Activated naive CD4-positive, alpha-beta T cell (primary cell): Measurements from ENCODE around the gene SMURF1.

Experiments used
- DNase-seq, 4 experiments: peaks; one replicate each; lab custom pipeline; 2025; lab: John Stamatoyannopoulos, UW

SMURF1 gene

DNA sequence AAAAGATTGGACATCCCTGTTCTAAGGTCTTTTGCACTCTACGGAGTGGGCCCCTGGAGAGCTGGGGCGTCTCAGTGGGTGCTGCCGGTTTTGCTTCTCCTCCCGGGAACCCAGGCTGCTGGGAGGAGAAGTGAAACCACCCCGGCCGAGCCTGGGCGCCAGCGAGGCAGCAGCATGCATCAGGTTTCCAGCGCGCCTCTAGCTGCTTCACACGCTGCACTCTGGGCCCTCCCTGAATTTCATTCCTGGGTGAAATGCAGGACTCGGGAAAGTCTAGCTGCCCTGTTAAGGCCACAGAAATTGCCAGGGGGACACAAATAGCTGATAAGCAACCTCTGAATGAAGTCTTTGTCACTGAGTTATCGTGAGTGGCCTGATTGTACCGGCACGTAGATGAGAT lies 138.1 kb downstream of the SMURF1 start:
- no peak for DNase-seq

DNA sequence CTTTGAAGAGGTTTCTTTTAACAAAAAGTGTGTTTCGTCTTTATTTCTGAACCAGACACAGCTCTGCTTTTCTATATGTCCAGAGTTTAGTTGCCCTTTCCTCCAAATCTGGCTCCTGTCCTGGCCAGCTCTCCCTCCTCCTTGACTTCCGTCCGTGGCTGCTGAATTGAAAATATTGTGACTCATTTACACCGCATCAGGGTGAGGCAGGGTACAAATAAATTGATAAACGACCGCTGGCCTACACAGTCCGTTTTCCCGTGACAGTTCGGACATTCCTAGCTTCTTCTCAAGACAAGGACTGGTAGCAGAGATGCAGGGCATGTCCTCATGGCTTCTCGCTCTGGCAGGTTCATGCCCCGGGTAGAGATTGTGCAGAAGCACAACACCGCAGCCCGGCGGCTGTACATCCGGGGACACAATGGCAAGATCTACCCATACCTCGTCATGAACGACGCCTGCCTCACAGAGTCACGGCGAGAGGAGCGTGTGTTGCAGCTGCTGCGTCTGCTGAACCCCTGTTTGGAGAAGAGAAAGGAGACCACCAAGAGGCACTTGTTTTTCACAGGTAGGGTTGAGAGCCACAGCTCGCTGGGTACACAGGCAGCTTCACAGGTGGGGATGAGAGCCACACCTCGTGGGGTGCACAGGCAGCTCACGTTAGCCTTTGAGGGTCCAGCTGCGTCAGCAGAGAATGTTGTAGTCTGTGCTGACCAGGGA lies 139.0 kb downstream of the SMURF1 start:
- DNase-seq, result no peak

DNA sequence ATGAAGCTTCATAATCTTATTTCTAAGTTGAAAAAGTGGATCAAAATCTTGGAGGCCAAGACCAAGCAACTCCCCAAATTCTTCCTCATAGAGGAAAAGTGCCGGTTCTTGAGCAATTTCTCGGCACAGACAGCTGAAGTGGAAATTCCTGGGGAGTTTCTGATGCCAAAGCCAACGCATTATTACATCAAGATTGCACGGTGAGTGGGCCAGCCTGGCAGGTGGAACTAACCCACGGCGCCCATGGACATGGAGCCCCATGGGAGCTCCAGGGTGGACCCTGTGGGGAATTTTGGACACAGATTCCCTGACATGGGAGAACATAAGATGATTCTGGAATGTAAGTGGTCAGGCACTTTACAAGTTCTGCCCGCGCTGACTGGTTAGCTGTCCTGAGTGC lies 139.7 kb downstream of the SMURF1 start:
- DNase-seq, result no peak

DNA sequence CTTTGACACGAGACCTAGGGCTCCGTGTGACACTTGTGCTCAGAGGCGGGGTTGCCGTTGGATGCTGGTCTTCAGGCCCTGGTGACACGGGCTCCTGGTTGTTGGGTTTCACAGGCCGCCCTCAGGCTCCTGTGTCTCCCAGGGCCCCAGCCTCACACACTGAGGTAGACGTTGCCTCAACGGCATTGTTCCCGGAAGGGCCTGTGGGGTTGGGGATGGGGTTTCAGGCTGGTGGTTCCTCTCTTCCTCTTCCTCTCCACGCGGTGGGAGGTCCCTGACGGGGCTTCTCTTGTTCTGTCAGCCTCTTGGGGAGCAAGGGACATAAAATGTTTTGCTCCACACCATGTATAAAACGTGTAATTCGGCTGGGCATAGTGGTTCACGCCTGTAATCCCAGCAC lies 140.5 kb downstream of the SMURF1 start:
- DNase-seq, result no peak

DNA sequence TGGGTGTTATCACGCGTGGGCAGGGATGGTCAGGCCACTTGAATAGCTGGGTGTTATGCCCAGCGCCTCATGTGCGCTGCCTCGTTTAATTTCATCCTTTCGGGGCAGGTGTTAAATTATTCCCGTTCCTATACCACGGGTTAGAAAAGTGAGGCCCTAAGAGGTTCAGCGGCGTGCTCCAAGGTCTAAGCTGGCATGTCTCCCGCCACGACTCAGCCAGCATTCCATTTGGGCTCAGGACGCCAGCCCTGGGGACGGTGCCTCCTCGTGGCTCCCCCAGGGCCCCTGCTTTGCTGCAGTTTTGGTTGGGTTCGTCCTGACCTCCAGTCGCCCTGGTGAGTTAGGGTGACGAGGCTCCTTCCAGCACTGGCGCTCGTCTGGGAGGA lies 141.1 kb downstream of the SMURF1 start:
- no peak for DNase-seq

DNA sequence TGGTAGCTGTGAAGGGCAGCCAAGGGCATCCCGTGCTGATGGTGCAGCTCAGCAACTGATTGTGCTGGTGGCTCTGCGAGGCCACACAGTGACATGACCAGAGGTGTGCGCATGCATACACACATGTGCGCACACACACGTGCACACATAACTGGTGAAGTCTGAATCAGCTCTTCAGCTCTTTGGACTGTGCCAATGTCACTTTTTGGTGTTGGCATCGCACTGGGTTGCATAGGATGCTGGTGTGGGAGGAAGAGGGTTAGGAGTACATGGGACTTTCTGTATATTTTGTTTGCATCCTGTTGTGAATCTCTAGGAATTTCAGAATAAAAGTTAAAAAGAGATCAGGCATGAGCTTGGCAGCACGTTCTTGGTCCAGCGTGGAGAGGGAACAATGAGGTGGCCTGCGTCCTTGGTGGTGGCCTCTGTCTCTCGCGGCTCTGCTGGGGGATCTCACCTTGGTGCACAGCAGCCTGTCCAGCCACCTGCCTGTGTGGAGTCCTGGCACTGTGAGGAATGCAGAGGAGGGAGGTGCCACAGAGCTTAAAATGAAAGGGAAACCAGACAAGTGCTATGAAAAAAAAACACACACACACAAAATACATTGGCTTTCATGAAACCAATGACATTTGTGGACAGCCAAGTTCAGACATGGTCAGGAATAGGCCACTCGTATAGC lies 141.6 kb downstream of the SMURF1 start:
- DNase-seq, result no peak

DNA sequence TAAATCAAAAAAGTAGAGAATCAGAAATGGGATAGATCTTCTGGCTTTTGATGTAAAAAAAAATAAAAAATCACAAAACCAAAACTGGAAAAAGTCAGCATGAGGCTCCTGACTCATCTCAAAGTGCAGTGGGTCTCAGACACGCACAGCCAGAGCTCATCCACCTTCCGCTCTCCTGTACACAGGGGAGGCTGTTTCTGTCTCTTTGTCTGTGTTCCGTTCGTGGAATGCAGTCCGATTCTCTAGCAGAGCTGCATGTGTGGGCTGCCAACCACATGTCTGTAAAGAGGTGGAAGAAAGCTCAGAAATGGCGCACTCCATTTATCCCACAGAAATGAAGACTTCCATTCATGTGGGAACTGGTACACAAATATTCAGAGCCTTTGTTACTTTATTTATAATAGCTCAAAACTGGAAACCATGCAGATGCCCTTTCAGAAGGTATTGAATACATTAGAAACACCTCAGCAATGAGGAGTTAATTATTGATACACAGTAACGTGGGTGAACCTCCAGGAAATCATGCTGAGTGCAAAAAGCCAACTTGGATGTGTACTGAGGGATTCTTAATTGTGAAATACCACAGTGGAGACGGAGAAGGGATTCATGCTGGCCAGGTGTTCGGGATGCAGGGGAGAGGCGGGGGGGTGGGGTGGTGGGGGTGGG lies 142.3 kb downstream of the SMURF1 start:
- no peak for DNase-seq

DNA sequence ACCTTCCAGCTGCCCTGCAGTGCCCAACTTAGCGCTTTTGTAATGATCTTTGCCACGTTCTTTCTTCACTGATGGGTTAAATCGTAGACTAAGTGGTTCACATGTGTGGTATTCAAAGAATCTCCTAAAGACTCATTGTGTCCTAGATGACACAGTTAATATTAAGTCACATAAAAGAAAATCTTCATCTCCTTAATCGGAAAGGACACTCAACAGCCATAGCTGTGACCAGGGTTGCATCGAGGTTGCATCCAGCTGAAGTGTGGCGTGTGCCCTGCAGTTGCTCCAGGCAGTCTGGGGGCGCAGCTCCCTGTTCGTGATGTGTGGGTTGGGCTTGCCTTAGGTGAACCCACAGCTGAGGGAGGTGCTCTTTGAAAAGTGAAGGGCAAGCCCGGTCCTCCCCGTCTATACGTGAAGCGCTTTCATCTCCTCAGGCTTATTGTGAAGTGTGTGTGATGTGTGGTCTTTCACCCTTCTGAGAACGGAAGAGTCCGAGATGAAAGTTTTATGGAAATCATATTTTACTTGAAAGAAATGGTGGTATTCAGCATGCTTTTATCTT lies 142.9 kb downstream of the SMURF1 start:
- no peak for DNase-seq

DNA sequence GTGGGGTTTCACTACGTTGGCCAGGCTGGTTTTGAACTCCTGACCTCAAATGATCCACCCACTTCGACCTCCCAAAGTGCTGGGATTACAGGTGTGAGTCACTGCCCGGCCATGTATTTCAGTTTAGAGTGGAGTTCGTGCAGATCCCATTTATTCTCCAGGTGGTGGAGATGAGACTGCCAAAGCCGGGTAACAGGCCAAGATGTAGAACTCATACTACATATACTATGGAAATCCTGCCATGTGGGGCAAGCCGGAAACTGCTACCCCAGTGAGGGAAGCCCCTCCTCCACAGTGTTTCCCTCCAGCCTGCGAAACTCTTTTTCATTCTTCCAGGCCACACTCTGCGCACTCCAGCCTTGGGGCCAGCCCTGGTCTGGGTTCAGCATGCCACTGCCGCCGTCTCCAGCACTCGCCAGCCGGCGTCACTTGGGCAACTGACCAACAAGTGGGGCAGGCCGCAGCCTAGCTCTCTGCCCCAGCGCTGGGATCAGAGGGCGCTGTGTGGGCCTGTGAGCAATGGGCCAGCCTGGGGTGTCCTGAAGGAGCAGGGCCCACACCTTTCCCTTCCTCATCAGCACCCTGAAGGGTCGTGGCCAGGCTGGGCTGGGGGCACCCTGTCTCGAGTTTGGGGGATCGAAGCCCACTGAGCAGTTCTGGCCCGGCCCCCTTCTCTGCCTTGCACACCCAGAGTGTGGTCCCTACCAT lies 143.6 kb downstream of the SMURF1 start:
- no peak for DNase-seq

DNA sequence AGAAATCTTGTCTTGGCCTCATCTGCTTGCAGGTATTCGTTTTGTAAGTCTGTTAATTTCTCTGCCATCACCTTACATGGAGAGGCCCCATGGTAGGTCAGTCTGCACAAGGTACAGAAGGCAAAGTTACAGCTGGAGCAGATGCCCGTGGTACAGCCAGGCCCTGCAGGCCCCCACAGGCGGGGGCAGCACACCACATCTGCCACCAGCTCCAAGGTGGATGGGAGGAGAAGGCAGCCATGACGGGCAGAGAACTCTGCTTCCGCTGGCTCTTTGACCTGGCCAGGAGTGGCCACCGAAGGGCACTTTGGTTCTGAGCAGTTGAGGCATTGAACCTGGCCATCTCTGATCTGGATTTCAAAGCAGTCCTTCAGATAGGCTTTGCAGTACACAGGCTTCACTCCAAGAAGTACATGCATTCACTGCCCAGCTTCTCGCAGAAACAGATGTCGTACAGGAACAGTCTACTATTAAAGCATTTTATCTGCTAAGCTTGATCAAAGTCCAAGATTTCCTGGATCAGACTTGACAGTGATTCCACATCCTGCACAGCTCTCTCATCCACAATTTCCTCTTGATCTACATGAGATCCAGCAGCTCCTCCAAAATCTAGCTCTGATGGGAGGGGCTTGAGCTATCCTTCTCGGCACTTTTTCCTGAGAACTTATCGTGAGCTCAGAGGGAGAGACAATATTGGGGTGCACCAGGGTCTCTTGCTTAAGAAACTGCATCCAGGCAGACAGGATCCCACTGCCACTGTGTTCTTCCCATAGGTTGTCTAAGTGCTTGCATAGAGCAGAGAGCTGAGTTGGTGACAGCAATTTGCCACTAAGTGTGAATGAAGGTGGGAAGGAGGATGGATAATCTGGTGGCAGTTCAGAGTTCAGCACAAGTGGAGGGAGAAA lies 144.8 kb downstream of the SMURF1 start:
- DNase-seq, result no peak

DNA sequence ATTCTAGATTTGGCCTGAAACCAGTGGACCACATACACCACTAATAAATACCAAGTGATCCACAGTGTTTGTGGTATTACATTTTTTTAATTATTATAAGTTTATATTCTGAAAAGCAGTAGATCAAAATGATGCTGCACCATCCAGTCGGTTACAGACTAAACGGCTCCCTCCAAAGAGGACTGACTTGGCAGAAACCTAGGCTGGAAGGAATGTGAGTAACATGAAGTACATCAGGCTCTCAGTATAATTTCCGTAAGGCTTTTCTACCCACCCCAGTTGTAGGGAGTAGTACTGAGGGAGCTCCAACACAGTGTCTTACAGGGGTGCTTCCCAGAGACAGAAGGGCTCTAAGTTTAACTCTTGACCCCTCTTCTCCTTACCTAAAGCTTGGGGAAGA lies 146.1 kb downstream of the SMURF1 start:
- DNase-seq, result no peak

DNA sequence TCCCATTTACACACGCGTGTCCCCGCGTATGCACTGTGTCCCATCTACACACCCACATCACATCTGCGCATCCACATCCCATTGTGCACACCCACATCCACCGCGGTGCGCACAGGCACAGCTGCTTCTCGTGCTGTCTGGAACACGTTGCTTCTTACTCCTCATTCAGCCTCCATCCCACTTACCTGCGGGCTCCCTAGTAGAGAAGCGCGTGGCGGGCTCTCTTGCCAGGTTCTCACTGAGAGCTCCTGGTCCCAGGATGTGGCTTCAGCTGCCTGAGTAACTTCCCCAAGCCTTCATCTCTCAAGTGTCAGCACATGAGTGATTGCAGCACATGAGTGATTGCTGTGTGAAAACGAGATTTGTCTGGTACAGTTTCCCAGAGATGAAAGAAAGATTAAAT lies 147.8 kb downstream of the SMURF1 start:
- no peak for DNase-seq

DNA sequence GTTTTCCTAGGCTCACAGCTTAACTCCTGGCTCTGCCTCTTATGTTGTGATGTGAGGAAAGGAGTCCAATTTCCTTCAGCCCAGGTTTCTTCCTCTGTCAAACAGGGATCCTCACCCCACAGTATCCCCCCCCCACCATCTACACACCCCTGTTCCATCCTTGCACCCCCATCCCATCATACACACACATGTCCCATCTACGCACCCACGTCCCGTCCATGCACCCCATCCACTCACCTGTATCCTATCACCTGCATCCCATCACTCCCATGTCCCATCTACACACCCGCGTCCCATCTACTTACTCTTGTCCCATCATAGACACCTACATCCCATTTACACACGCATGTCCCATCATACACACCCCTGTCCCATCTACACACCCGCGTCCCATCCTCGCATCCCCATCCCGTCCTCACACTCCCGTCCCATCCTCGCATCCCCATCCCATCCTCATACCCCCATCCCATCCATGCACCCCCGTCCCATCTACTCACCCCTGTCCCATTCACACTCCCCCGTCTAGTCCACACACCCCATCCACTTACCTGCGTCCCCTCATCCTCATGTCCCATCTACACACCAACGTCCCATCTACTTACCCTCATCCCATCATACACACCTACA lies 148.3 kb downstream of the SMURF1 start:
- no peak for DNase-seq

DNA sequence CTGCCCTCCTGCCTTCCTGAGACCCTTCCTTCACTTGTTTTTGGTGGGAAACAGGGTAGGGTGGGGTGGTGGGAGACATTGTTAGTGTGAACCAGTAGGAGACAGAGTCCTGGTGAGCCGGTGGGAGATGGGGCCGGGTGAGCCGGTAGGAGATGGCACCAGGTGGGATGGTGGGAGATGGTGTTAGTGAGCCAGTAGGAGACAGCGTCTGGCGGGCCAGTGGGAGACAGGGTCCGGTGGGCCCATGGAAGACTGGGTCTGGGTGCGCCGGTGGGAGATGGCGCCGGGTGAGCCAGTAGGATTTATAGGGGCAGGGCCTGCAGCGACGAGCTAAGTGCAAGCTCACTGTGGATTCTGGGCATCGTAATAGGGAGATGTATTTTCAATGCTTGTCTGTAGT lies 148.8 kb downstream of the SMURF1 start:
- DNase-seq, result no peak

DNA sequence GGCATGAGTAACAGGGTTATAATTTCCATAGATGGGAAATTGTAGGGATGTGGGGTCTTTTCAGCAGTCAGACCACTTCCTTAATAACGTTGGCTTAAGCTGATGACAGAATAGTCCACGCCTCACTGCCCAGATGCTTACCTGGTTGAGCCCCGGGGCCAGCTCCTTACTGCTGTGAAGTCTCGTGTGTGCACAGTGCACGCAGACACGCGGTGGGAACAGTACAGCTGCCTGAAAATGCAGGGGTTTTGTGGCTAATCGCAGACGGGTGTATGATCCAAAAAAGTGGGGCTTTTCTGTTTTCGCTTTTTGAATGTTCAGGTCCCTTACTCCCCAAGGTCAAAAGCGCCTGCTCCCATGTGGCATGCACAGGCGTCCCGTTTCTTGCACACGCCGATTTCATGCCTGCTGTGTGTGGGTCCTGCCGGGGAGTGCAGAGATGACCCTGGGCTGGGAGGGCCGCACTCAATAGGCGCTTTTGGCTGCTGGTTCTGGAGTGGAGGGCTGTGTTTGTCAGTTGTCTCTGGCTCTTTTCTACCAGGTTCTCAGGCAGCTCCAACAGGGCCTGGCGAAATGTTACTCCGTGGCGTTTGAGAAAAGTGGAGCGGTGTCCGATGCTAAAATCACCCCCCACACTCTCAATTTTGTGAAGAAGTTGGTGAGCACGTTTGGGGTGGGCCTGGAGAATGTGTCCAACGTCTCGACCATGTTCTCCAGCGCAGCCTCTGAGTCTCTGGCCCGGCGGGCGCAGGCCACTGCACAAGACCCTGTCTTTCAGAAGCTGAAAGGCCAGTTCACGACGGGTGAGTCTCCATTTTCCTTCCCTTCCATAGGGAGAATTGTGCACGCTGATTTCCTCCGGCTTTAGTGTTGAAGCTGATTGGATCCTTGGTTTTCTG lies 149.6 kb downstream of the SMURF1 start:
- DNase-seq, result no peak

DNA sequence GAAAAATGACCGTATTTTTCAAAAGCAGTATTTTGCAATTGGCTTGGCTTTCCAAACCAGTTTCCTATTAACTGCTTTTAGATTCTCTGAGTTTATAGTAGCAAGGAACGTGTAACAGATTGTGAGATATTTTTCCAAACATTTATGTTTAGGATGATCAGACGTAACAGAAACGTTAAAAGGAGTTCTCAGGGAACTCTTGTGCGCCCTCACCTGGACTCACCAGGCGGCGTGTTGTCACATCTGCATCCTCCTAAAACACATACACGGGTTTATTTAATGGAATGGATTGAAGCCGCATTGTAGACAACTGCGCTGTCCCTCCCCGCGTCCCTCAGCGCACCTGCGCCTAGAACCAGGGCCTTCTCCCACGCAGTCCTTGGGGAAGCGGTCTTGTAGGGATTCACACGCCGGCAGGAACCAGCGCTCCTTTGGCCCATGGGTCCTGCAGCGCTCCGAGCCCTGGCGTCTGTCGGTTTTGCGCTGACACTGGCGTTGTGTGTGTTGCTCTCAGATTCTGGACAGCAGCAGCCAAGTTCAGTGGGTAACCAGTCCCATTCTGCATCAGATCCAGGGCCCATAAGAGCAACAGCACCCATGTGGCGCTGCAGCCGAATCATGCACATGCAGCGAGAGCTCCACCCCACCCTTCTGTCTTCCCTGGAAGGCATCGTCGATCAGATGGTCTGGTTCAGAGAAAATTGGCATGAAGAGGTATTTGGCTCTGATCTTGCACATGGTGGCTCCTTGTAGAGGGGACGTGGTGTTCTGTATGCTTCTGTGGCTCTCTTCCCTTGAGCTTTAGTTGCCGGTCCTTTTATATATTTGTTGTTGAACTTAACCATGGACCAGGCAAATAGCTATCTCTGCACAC lies 150.6 kb downstream of the SMURF1 start:
- DNase-seq, result no peak

DNA sequence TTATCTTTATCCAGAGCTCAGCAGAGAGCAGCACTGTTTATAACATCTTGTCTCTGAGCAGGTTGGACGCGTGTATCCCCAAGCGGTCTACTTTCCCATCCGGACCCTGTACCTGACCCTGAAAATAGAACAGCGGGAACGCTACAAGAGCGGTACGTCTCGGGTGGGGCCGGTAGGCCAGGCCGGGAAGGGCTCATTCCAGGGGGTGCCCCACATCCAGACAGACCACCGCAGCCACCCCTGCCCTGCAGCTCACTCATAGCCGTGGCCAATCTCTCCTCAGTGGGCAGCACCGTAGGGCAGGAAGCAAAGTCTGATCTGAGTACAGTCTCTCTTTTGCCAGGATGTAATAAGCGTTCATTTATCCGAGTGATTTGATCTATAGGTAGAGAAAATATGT lies 151.8 kb downstream of the SMURF1 start:
- DNase-seq, result no peak

DNA sequence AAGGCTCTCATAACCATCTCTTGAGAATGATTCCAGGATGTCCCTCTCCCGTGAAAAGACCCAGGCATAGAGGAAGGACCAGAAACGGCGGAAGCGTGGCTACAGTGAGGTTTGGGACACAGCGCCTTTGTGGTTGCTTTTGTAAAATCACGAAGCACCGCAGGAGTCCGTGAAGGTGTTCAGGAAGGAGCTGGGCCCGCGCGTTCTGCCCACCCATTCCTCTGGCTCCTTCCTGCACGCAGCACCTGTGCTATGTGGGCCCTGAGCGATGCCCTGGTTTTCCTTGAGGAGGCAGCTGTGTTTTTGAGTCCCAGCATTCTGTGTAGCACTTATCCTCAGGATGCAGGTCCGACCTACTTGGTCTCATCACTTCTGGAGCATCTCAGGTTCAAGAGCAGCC lies 152.8 kb downstream of the SMURF1 start:
- no peak for DNase-seq

DNA sequence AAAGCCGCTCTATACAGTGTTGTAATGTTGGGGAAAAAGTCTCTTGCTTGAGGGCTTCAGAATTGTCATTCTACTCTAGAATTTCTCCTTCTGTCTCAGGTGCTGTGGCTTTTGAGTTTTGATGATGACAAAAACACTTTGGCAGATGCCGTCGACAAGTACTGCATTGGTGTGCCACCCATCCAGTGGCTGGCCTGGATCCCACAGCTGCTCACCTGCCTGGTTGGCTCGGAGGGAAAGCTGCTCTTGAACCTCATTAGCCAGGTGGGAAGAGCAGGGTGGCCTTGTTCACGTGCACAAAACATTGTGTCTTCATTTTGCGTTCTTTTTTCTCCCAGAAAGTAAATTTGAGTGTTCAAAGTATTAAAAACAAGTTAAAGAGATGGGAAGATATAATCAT lies 153.6 kb downstream of the SMURF1 start:
- no peak for DNase-seq
